Peyer's patch (tissue), 4 donors: Measurements from ENCODE around the gene BBS7. TPM values are rescaled to one million over a fixed set of nuclear protein-coding genes. Genes with fewer than 3 reads are reported as not detected.

Source experiments
- DNase-seq, 3 donors: peaks; one replicate each; pipeline ENCODE4 v3.0.0-alpha.2; 2017 to 2019
- H3K27ac ChIP-seq, 4 donors: fragments of 200-600 bp; sonication (generic); one replicate each; pipeline ENCODE4 v1.5.1; 2016 to 2019
- H3K27me3 ChIP-seq, 2 donors: fragments of 200-600 bp; sonication (generic); one replicate each; pipeline ENCODE4 v1.5.1; 2019
- H3K36me3 ChIP-seq, 3 donors: fragments of 200-600 bp; sonication (generic); one replicate each; pipeline ENCODE4 v1.5.1; 2016 to 2019
- H3K4me1 ChIP-seq, 4 donors: fragments of 200-600 bp; sonication (generic); one replicate each; pipeline ENCODE4 v1.5.1; 2016 to 2019
- H3K4me3 ChIP-seq, 4 donors: fragments of 200-600 bp; sonication (generic); 1 replicate in 3 of 4; 2 replicates in 1 of 4; pipeline ENCODE4 v1.5.1; 2016 to 2019; ENCODE audit warnings: mild to moderate bottlenecking in 1 of 4
- H3K9me3 ChIP-seq, 4 donors: fragments of 200-600 bp; sonication (generic); one replicate each; pipeline ENCODE4 v1.5.1; 2016 to 2019; ENCODE audit warnings: mild to moderate bottlenecking in 1 of 4
- CTCF ChIP-seq, 6 experiments: fragments of 450-650 bp in 4 of 6; fragments of 200-600 bp in 2 of 6; sonication (generic) in 1 of 6; IDR thresholded peaks; one replicate each; pipeline ENCODE4 v1.5.1; 2017 to 2019; ENCODE audit warnings: antibody characterized with exemption in 6 of 6, mild to moderate bottlenecking in 3 of 6, moderate library complexity in 1 of 6
- POLR2A ChIP-seq, 2 donors: fragments of 450-650 bp; IDR thresholded peaks; one replicate each; pipeline ENCODE4 v1.5.1; 2017; ENCODE audit warnings: antibody characterized with exemption in 2 of 2, mild to moderate bottlenecking in 2 of 2, moderate library complexity in 2 of 2
- total RNA-seq, 4 donors: library from RNA; depleted of rRNA; stranded (reverse); fragments of >200 nt; gene quantifications; one replicate each; pipeline ENCODE4 v1.1.0, GENCODE V29; 2016

The BBS7 gene
- total RNA-seq, 4 donors from 2014 or later, result 4.2 to 10.0 (median 8.6) TPM

DNA sequence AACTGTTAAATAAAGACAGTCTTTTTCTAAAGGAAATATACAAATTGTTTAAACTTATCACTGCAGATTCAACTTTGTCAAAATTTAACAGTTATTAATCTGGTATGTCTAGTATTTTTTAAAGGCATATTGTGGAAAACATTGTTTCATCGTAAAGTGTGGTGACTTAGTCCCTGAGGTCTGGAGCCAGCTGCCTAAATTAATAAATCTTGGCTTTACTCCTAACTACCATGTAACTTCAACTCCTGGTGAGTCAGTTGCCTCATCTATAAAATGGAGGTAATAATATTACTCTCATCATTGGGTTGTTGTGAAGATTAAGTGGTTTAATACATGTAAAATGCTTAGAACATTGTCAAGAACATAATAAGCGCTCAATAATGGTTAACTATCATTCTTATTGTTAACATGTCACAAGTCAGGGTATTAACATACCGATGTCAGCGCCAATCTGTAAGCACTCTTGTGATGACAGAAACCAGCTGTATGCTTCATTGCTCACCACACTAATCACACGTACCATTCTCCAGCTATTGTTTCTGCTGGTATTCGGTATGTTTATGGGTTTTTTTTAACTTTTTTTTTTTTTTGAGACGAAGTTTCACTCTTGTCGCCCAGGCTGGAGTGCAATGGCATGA lies 91.2 kb downstream of the BBS7 start:
- no peak overlapping the region for H3K27ac ChIP-seq
- H3K9me3 ChIP-seq, result no peaks in the 10 kb centered on the region
- no peaks in the 10 kb centered on the region for H3K4me1 ChIP-seq
- no peaks in the 10 kb centered on the region for H3K36me3 ChIP-seq
- DNase-seq, result no peak
- H3K27me3 ChIP-seq, result no peaks in the 10 kb centered on the region
- no peak overlapping the region for H3K4me3 ChIP-seq
- TF ChIP-seq POLR2A (IDR thresholded peaks at IDR 0.05) (no peak), CTCF (IDR thresholded peaks at IDR 0.05) (no peak)

- TF ChIP-seq POLR2A (IDR thresholded peaks at IDR 0.05) (no peak), CTCF (IDR thresholded peaks at IDR 0.05) (no peak)
- H3K4me1 ChIP-seq, result no peaks in the 10 kb centered on the region
- DNase-seq, result no peak
- no peaks in the 10 kb centered on the region for H3K27me3 ChIP-seq
- H3K36me3 ChIP-seq, result no peaks in the 10 kb centered on the region
- no peaks in the 10 kb centered on the region for H3K9me3 ChIP-seq
- no peak overlapping the region for H3K4me3 ChIP-seq
- H3K27ac ChIP-seq, result no peak overlapping the region
Observed at GRCh38 chr4:121777625-121778024, 92.6 kb downstream of the BBS7 start.

DNA sequence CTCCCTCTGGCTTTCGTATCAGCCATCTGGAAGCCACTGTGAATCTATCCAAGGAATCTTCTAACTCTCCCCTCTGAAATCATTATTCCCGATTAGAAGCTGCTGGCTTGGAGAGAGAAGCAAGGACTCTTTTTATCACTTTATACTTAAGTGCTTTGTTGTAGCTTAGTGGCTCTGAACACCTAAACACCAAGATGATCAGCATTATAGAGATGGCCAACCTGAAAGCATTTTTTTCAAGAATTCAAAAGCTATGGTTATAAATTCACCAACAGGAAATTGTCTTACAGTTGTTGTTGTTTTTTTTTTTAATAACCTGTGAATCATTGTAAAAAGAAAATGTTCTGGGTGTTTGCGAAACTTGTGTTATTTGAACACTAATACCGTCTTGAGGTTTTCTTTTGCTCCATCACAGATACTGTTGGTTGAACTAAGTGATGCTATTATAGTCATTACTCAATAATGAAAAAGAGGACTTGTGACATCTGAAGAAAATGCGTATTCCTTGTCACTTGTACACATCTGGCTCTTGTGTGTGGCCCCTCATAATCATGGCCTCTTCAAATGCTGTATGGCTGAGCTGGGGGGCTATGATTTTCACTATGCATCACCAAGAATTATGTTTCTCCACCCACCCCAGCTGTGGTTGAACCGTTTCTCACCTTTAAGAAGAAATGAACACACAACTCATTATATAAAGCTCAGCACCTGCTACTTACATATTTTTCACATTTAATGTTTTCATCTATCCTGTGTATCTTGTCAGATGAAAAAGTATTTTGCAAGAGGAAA lies 93.5 kb downstream of the BBS7 start:
- H3K4me3 ChIP-seq, result no peak overlapping the region
- no peaks in the 10 kb centered on the region for H3K27me3 ChIP-seq
- DNase-seq, result no peak
- no peak overlapping the region for H3K27ac ChIP-seq
- TF ChIP-seq CTCF (IDR thresholded peaks at IDR 0.05) (no peak), POLR2A (IDR thresholded peaks at IDR 0.05) (no peak)
- H3K4me1 ChIP-seq, result no peaks in the 10 kb centered on the region
- H3K36me3 ChIP-seq, result no peaks in the 10 kb centered on the region
- H3K9me3 ChIP-seq, result no peaks in the 10 kb centered on the region

Other genes with a start within 250 kb of the BBS7 start
- gene ANXA5, start 173.5 kb downstream of the BBS7 start, total RNA-seq, result 100 to 1,000 TPM in 1 of 4 donors, 10 to 100 TPM in 3; 39.1 to 188 (median 49.4) TPM
- not detected for gene SMIM43, start 105.3 kb downstream of the BBS7 start, total RNA-seq
- gene EXOSC9, start 69.2 kb downstream of the BBS7 start, total RNA-seq, result 10 to 100 TPM in 3 of 4 donors, 1 to 10 TPM in 1; 9.5 to 69.3 (median 17.9) TPM
- gene CCNA2, start 46.6 kb downstream of the BBS7 start, total RNA-seq, result 10 to 100 TPM in 1 of 4 donors, 1 to 10 TPM in 3; 3.4 to 22.3 (median 7.2) TPM
- 1 to 10 TPM in 1 of 4 donors, under 1 TPM in 1, not detected in 2; 0.67 to 1.1 TPM for gene TRPC3, start 81.6 kb upstream of the BBS7 start, total RNA-seq